ENCODE results near the gene STARD3. TPM values are rescaled to one million over a fixed set of nuclear protein-coding genes. Genes with fewer than 3 reads are reported as not detected.

The STARD3 gene
- polyA plus RNA-seq, 4 donors, result 41.7 to 58.7 (median 49.5) TPM

GRCh38 chr17:39658346-39658745 is 21.4 kb downstream of the STARD3 start:
- no peak for DNase-seq (ENCODE audit: low read depth in 4 of 4, low spot score in 3 of 4)

- DNase-seq (ENCODE audit: low read depth in 4 of 4, low spot score in 3 of 4), result no peak
These were observed 21.8 kb downstream of the STARD3 start for GRCh38 chr17:39658760-39659159.

- no peak for DNase-seq (ENCODE audit: low read depth in 4 of 4, low spot score in 3 of 4)
These were observed 22.5 kb downstream of the STARD3 start for GRCh38 chr17:39659279-39660010.

- no peak for DNase-seq (ENCODE audit: low read depth in 4 of 4, low spot score in 3 of 4)
These were observed 23.0 kb downstream of the STARD3 start for GRCh38 chr17:39660011-39660360.

- no peak for DNase-seq (ENCODE audit: low read depth in 4 of 4, low spot score in 3 of 4)
These were observed 23.7 kb downstream of the STARD3 start for GRCh38 chr17:39660397-39661385.

GRCh38 chr17:39661744-39662541 is 25.0 kb downstream of the STARD3 start:
- DNase-seq (ENCODE audit: low read depth in 4 of 4, low spot score in 3 of 4), result no peak

- DNase-seq (ENCODE audit: low read depth in 4 of 4, low spot score in 3 of 4), result no peak
These were observed 25.8 kb downstream of the STARD3 start for GRCh38 chr17:39662551-39663339.

GRCh38 chr17:39663340-39663687 is 26.4 kb downstream of the STARD3 start:
- DNase-seq (ENCODE audit: low read depth in 4 of 4, low spot score in 3 of 4), result no peak

- DNase-seq (ENCODE audit: low read depth in 4 of 4, low spot score in 3 of 4), result no peak
These were observed 27.0 kb downstream of the STARD3 start for GRCh38 chr17:39663688-39664580.

GRCh38 chr17:39664581-39665561 is 27.9 kb downstream of the STARD3 start, which contains the start of gene TCAP:
Gene TCAP, plus strand, starts transcription at chr17:39665349. Its CDS starts 11 bp downstream, at chr17:39665360.
- DNase-seq (ENCODE audit: low read depth in 4 of 4, low spot score in 3 of 4), result no peak

- DNase-seq (ENCODE audit: low read depth in 4 of 4, low spot score in 3 of 4), result no peak
These were observed 28.8 kb downstream of the STARD3 start for GRCh38 chr17:39665642-39666224.

- no peak for DNase-seq (ENCODE audit: low read depth in 4 of 4, low spot score in 3 of 4)
These were observed 29.3 kb downstream of the STARD3 start for GRCh38 chr17:39666231-39666600.

GRCh38 chr17:39666601-39667261 is 29.8 kb downstream of the STARD3 start:
- no peak for DNase-seq (ENCODE audit: low read depth in 4 of 4, low spot score in 3 of 4)

GRCh38 chr17:39667262-39667944 is 30.5 kb downstream of the STARD3 start:
- DNase-seq (ENCODE audit: low read depth in 4 of 4, low spot score in 3 of 4), result no peak

- no peak for DNase-seq (ENCODE audit: low read depth in 4 of 4, low spot score in 3 of 4)
These were observed 31.3 kb downstream of the STARD3 start, which contains the start of gene PNMT for GRCh38 chr17:39667945-39668924. Gene PNMT, plus strand, starts transcription at chr17:39668453. Its CDS starts 23 bp downstream, at chr17:39668476.

Data from left renal pelvis (tissue), 4 donors.